T-helper 2 cell treated with Interferon-gamma antibody and Interleukin-4, amounts not matched to agents 100 ng/mL and 5 ng/mL, for 36 hours (primary cell): ENCODE data around the gene SMIM35. TPM values are rescaled to one million over a fixed set of nuclear protein-coding genes. Genes with fewer than 3 reads are reported as not detected.

Experiments
- intact Hi-C: fragments of 100-400 bp; cut with micrococcal nuclease; formaldehyde crosslinking; loops from one replicate; pipeline ENCODE4 v1.15.1; 2023
- total RNA-seq: library from RNA; stranded (reverse); gene quantifications from 2 replicates; pipeline ENCODE4 v1.2.3, GENCODE V29; 2022

Gene SMIM35
- total RNA-seq, 1 donor from 2014 or later: 3.9 TPM

GRCh38 chr11:118111019-118111743 lies 24.4 kb upstream of the SMIM35 start:
- intact Hi-C loops: no loop called here

DNA sequence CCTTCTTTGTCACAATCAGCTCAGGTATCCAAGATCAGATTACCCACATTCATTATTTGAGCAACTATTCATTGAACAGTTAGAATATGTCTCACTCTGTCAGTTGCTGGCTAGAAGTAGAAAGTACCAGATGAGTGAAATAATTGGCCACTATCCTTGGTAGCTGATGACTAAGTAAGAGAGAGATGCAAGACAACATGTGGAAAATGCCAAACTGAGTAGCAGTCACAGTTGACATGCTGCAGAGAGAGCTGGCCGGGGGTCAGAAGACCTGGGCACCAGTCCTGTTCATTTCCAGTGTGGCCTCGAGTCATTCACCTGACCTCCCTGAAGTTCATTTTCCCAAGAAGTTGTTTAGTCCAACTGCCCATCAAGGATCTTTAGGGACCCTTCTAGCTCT lies 22.5 kb upstream of the SMIM35 start:
- intact Hi-C loops: no loop called here

DNA sequence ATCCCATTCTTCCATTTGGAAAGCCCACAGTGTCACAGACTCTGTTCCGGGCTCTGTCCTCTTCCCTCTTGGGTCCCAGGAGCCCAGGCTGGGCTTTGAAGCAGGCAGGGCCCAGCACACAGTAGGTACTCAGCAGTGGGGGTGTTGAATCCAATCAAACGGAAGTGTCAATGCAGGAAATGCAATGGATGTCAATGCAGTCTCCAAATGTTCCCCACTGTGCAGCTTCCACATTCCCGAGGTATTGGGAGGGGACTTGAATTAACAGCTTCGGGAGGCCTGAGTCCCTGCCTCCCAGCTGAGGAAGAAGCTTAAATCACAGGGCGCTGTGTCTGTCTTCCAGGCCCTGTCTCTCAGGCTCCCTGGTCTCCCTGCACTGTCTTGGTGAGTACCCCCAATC lies 21.8 kb upstream of the SMIM35 start:
- intact Hi-C loops: no loop called here

- intact Hi-C loops: no loop called here
Observed at GRCh38 chr11:118106789-118107335, 20.1 kb upstream of the SMIM35 start.

DNA sequence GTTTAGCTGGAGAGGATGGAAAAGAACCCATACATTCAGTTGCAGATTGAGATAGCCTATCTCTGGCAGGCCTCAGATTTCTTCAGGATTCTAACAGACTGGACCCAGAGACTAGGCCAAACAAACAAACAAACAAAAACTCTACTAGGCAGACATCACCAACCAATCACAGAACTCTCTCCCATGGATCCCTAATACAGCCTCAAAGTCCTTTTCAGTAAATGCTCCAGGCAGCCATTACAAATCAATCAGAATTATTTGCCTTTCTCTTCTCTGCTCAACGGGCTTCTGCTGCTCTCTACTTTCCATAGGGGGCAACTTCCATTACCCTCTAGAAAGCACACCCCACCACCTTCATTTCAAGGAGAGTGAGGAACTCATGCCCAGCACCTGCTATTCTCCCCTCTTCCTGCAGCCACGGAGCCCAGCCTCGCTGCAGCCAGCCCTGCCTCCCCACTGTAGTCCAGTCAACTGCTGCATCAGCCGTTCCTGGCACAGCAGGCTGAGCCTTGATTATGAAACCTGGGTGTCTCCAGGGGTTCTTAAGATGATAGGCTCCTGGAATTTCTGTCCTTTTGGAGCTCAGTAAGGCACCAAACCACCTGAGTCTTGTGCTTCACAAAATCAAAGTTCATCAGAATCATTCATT lies 19.0 kb upstream of the SMIM35 start:
- intact Hi-C loops: no loop called here

DNA sequence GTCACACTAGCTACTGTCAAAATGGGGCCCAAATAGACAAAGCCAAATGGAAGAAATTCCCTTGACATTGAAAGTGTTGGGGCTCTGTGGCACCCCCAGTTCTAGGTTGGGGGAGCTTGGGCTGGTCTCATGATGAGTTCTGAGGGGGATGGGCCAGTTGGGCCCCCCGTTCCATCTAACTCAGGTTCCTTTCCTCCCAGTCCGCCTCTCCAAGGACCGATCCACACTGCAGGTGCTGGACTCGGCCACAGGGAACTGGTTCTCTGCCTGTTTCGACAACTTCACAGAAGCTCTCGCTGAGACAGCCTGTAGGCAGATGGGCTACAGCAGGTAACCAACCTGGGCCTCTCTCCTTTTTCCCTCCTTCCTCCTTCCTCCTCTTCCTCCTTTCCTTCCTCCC lies 17.7 kb upstream of the SMIM35 start:
- intact Hi-C loops: no loop called here

- intact Hi-C loops: no loop called here
Observed at GRCh38 chr11:118102721-118103261, 16.0 kb upstream of the SMIM35 start.

GRCh38 chr11:118100691-118101232 lies 14.0 kb upstream of the SMIM35 start:
- intact Hi-C loops: no loop called here

GRCh38 chr11:118099838-118100556 lies 13.2 kb upstream of the SMIM35 start:
- intact Hi-C loops: no loop called here

DNA sequence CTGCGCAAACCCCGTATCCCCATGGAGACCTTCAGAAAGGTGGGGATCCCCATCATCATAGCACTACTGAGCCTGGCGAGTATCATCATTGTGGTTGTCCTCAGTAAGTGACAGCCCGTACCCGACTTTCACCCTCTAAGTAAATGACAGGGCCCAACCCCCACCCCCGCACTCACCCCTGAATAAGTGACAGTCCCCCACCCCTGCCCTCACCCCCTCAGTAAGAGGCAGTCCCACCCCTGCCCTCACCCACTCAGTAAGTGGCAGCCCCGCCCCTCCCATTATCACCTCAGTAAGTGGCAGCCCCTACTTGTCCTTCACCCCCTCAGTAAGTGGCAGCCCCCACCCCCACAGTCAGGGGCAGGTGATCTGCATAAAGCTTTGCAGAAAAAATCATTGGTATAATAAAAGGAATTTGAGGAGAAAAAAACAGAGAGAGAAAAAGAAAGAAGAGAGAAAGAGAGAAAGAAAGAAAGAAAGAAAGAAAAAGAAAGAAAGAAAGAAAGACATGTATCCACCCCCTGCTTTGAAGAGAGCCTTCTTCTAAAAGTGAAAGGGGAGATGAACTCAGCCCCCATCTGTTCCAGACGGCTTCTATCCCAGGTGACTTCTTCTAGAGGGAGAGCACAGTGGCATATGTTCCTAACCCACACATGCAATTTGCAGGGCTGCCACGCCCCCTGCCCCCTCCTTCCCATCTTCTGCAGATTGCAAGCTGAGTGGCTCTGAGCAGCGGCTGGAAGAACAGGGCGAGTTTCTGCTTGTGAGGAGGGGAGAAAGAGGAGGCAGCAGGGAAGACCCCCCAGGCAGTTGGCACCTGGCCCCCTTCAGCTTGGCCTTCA lies 12.5 kb upstream of the SMIM35 start:
- intact Hi-C loops: no loop called here

DNA sequence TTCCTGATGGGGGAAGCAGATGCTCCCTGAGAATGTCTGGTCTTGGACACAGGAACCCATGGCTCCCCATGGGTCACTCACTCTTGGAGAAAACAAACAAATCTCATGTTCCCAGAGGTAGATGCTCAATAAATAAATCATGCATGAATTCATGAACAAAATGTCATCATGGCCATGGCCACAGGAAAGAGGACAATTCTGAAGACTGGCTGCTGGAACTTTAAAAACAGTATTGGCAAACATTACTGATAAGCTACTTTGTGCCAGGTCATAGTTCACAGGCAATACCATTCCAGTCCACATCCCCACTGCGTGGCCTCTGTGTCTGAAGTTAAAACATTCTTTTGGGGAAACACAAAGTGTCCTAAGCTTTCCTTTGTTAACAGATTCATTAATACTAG lies 9.2 kb upstream of the SMIM35 start:
- intact Hi-C loops: no loop called here

GRCh38 chr11:118095493-118095892 lies 8.7 kb upstream of the SMIM35 start:
- intact Hi-C loops: no loop called here

GRCh38 chr11:118092907-118093571 lies 6.3 kb upstream of the SMIM35 start:
- intact Hi-C loops: no loop called here

DNA sequence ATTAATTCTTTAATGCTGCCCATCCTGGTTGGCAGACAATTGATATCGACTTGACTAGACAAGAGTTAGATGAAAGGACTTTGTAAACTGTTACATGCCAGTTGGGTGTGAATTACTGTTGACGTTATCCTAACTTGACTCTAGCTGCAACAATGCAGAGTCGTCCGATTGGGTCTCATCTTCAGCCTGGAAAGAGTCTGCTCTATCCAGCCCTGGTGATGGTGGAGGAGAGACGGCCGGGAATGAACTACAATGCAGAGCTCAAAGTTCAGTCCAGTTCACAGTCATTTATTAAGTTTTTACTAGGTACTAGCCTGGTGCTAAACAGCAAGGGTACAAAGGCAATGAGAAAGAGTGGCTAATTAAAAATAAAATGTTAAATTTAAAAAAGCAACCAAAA lies 4.9 kb upstream of the SMIM35 start:
- intact Hi-C loops: no loop called here

DNA sequence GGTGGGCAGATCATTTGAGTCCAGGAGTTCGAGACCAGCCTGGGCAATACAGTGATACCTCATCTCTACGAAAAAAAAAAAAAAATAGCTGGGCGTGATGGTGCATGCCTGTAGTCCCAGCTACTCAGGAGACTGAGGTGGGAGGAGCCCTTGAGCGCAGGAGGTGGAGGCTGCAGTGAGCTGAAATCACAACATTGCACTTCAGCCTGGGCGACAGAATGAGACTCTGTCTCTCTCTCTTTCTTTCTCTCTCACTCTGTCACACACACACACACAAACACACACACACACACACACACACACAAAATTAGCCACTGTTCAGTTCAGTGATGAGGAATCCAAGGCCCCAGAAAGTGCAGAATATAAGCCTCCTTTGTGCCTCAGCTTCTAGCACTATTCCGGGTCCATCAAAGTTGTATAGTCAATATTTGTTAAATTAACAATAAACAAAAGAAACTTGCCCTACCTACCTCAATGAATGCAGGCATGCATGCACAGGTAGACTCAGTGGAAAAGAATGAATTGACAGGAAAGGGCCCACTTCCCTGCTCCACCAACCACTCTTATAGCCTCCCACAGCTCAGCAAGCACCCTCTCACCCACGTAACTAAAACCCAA lies 3.9 kb upstream of the SMIM35 start:
- intact Hi-C loops: no loop called here

DNA sequence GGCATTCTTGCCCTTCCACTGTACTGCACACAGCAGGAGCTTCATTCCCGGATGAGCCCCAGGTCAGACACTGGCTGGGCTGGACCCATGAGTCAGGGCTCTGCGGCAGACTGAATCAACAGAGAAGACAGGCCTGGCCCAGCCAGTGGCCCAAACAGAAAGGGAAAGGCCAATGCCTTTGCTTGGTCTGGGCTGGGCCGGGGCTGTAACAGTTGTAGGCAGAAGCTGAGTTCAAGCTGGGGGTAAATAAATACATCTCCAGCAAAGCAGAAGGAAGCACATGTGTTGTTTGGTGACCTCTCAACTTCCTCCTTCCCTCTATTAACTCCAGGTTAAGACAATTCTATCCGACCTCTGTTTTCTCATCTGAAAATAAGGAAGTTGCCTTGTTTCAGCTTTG lies 1.8 kb upstream of the SMIM35 start:
- intact Hi-C loops: no loop called here

- intact Hi-C loops: no loop called here
Observed at GRCh38 chr11:118087931-118088330, 1.2 kb upstream of the SMIM35 start.

DNA sequence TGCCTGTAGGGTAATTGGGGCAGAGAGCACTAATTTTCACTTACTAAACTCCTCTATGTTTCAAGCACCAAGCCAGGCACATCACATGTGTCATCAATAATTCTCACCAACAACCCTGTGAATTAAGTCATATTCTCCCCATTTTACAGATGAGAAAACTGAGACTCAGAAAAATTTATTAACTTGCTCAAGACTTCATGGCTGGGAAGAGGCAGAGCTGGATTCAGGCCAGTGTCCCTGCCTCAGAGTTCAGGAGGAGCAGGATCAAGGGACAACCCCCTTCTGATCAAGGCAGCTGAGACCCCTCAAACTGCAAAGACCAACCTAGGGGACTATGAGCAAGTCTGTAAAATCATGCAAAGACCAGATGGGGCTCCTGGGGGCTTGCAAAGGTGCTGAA lies 2.1 kb downstream of the SMIM35 start:
- intact Hi-C loops: no loop called here

DNA sequence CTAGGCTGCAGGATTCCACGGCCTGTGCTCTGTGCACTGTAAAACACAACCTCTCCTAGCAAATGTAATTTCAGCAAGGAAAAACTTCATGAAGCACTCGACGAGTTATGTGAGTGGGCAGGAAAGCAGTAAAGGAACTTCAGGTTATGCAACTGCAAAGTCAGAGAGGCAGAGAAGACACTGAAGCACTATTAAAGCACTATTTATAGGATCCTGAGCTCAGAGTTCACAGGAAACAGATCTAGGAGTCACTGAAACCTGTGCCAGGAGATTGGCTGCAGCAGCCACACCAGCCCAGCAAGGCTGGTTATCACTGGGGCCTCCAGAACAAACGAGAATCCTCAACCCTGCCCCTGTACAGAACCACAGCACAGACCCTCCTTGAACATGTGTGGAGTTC lies 2.5 kb downstream of the SMIM35 start:
- intact Hi-C loops: no loop called here
